Breast epithelium (tissue), 3 donors: ENCODE measurements around the gene COL6A1.

Experiments
- CTCF ChIP-seq, 3 donors: fragments of 450-650 bp; IDR thresholded peaks; one replicate each; pipeline ENCODE4 v1.5.1; 2016 to 2017; ENCODE audit warnings: antibody characterized with exemption in 3 of 3, mild to moderate bottlenecking in 3 of 3, moderate library complexity in 3 of 3
- POLR2AphosphoS5 ChIP-seq, 3 donors: sonication (generic); formaldehyde crosslinking; IDR thresholded peaks; one replicate each; pipeline ENCODE4 v1.6.1; 2017; ENCODE audit warnings: antibody characterized with exemption in 3 of 3

- no peak for TF ChIP-seq POLR2AphosphoS5 (IDR thresholded peaks at IDR 0.05)
- TF ChIP-seq CTCF (IDR thresholded peaks at IDR 0.05), result no peak
These were observed 16.1 kb downstream of the COL6A1 start for GRCh38 chr21:45997495-45998275.
